PC-3 (cell line): Measurements from ENCODE around the gene SATL1. TPM values are rescaled to one million over a fixed set of nuclear protein-coding genes. Genes with fewer than 3 reads are reported as not detected.

Experiments used
- ATAC-seq: fragments of 200-7000 bp; cut with Tn5 transposase; 2 replicates; pipeline ENCODE4 v1.9.1; 2020; ENCODE audit warnings: mild to moderate bottlenecking, moderate library complexity
- BruUV-seq: library from RNA; stranded (reverse); fragments of 400-500 nt; replicated peaks from 2 replicates; lab custom pipeline; 2021; lab: Mats Ljungman, UMichigan
- CTCF ChIA-PET: fragments of 300-600 bp; sonication (Branson Sonifier 250); formaldehyde crosslinking; loops from one replicate; lab custom pipeline; 2022; ENCODE audit warnings: antibody characterized with exemption; lab: Charles Lee
- POLR2A ChIA-PET: fragments of 300-600 bp; sonication (Branson Sonifier 250); formaldehyde crosslinking; loops from one replicate; lab custom pipeline; 2022; ENCODE audit warnings: antibody characterized with exemption; ENCODE audit not compliant: unreplicated experiment; lab: Charles Lee
- DNase-seq: peaks from one replicate; pipeline ENCODE4 v3.0.0-alpha.2; 2015
- H2AFZ ChIP-seq: fragments of 300-600 bp; sonication (generic); 2 replicates; pipeline ENCODE4 v1.6.0; 2016; ENCODE audit warnings: antibody characterized with exemption, low read length
- H3F3A ChIP-seq: fragments of 300-600 bp; sonication (generic); one replicate; pipeline ENCODE4 v1.6.0; 2017; ENCODE audit warnings: antibody characterized with exemption, low read length, control low read depth, mild to moderate bottlenecking; ENCODE audit not compliant: unreplicated experiment
- H3K27ac ChIP-seq: fragments of 300-600 bp; sonication (generic); 2 replicates; pipeline ENCODE4 v1.5.1; 2016; ENCODE audit warnings: mild to moderate bottlenecking, low read length
- H3K27me3 ChIP-seq: fragments of 300-600 bp; sonication (generic); 2 replicates; pipeline ENCODE4 v1.6.1; 2016; ENCODE audit warnings: low read length, mixed read lengths
- H3K36me3 ChIP-seq: fragments of 300-600 bp; sonication (generic); 2 replicates; pipeline ENCODE4 v1.6.1; 2016; ENCODE audit warnings: low read depth, mixed run types, low read length, mixed read lengths
- H3K4me1 ChIP-seq: fragments of 300-600 bp; sonication (generic); 2 replicates; pipeline ENCODE4 v1.5.1; 2016; ENCODE audit warnings: low read length; ENCODE audit not compliant: insufficient read depth
- H3K4me2 ChIP-seq: fragments of 300-600 bp; sonication (generic); 2 replicates; pipeline ENCODE4 v1.6.0; 2016; ENCODE audit warnings: low read length
- H3K4me3 ChIP-seq: fragments of 300-600 bp; sonication (generic); 2 replicates; pipeline ENCODE4 v1.5.1; 2016; ENCODE audit warnings: mild to moderate bottlenecking, low read length, mixed read lengths
- H3K79me2 ChIP-seq: fragments of 300-600 bp; sonication (generic); 2 replicates; pipeline ENCODE4 v1.6.1; 2017; ENCODE audit warnings: low read length, mixed read lengths
- H3K9ac ChIP-seq: fragments of 300-600 bp; sonication (generic); 2 replicates; pipeline ENCODE4 v1.6.0; 2016; ENCODE audit warnings: mild to moderate bottlenecking, low read length
- H3K9me2 ChIP-seq: fragments of 300-600 bp; sonication (generic); replicated peaks from 2 replicates; pipeline ENCODE4 v1.6.1; 2016; ENCODE audit warnings: mixed run types, low read length, mixed read lengths
- H3K9me3 ChIP-seq: fragments of 300-600 bp; sonication (generic); 2 replicates; pipeline ENCODE4 v1.6.1; 2016; ENCODE audit warnings: low read length, mixed read lengths
- H4K20me1 ChIP-seq: fragments of 300-600 bp; sonication (generic); 2 replicates; pipeline ENCODE4 v1.6.1; 2016; ENCODE audit warnings: low read length, mixed read lengths
- CTCF ChIP-seq: fragments of 300-600 bp; sonication (generic); conservative IDR thresholded peaks from 2 replicates; pipeline ENCODE4 v1.5.1; 2017; ENCODE audit warnings: antibody characterized with exemption, low read depth, mild to moderate bottlenecking, low read length
- EZH2 ChIP-seq: fragments of 300-600 bp; sonication (generic); IDR thresholded peaks from one replicate; pipeline ENCODE4 v1.6.1; 2017; ENCODE audit warnings: antibody characterized with exemption, mild to moderate bottlenecking, low read length; ENCODE audit not compliant: unreplicated experiment
- EZH2phosphoT487 ChIP-seq: fragments of 300-600 bp; sonication (generic); IDR thresholded peaks from 2 replicates; pipeline ENCODE4 v1.6.1; 2018; ENCODE audit warnings: mild to moderate bottlenecking, antibody characterized with exemption, low read length, borderline replicate concordance
- intact Hi-C: fragments of 100-400 bp; cut with micrococcal nuclease; formaldehyde crosslinking; loops from 2 replicates; pipeline ENCODE4 v1.9.0; 2023
- total RNA-seq: library from RNA; depleted of rRNA; stranded (reverse); fragments of >200 nt; gene quantifications from 2 replicates; pipeline ENCODE4 v1.2.3, GENCODE V29; 2014

SATL1 gene
- total RNA-seq, 1 experiment from 2014 or later, result not detected

- no peak for ATAC-seq
- no TSS peak for BruUV-seq
- intact Hi-C loops, result no loop called here
- Histone ChIP-seq H3K4me1 (no peaks in the 10 kb centered on the region), H3K9me2 (no peaks in the 10 kb centered on the region), H3K4me3 (no peak overlapping the region), H3K27ac (no peak overlapping the region), H3K36me3 (no peaks in the 10 kb centered on the region), H3K27me3 (no peaks in the 10 kb centered on the region), H3K79me2 (no peaks in the 10 kb centered on the region), H3K9me3 (no peaks in the 10 kb centered on the region), H3K9ac (no peak overlapping the region), H2AFZ (no peak overlapping the region), H4K20me1 (no peaks in the 10 kb centered on the region), H3F3A (no peaks in the 10 kb centered on the region), H3K4me2 (no peak overlapping the region)
- ChIA-PET CTCF (no interaction called here), POLR2A (no interaction called here)
- no peak for TF ChIP-seq CTCF
- no peak for TF ChIP-seq EZH2
- TF ChIP-seq EZH2phosphoT487, result no peak
- DNase-seq, result no peak
Observed at GRCh38 chrX:85221361-85221760, 22.2 kb downstream of the SATL1 start.

- Histone ChIP-seq H3K36me3 (no peaks in the 10 kb centered on the region), H3K79me2 (no peaks in the 10 kb centered on the region), H3K4me3 (no peak overlapping the region), H4K20me1 (no peaks in the 10 kb centered on the region), H3K27ac (no peak overlapping the region), H3K4me1 (no peaks in the 10 kb centered on the region), H3K4me2 (no peak overlapping the region), H3K27me3 (no peaks in the 10 kb centered on the region), H3K9me2 (no peaks in the 10 kb centered on the region), H3K9ac (no peak overlapping the region), H2AFZ (no peak overlapping the region), H3F3A (no peaks in the 10 kb centered on the region), H3K9me3 (no peaks in the 10 kb centered on the region)
- POLR2A ChIA-PET, result no interaction called here
- DNase-seq, result no peak
- TF ChIP-seq EZH2 (no peak), CTCF (no peak), EZH2phosphoT487 (no peak)
- intact Hi-C loops, result no loop called here
- BruUV-seq, result no TSS peak
- CTCF ChIA-PET, result no interaction called here
- no peak for ATAC-seq
Observed at GRCh38 chrX:85215946-85216345, 27.6 kb downstream of the SATL1 start.

GRCh38 chrX:85213792-85214530, 29.6 kb downstream of the SATL1 start:
- no peak overlapping the region for H3K4me3 ChIP-seq
- intact Hi-C loops, result no loop called here
- H3K79me2 ChIP-seq, result no peaks in the 10 kb centered on the region
- CTCF ChIA-PET, result no interaction called here
- H3K27me3 ChIP-seq, result no peaks in the 10 kb centered on the region
- no peak overlapping the region for H3K9ac ChIP-seq
- POLR2A ChIA-PET, result no interaction called here
- BruUV-seq, result no TSS peak
- H3K27ac ChIP-seq, result no peak overlapping the region
- ATAC-seq (no peak), DNase-seq (no peak)
- no peaks in the 10 kb centered on the region for H4K20me1 ChIP-seq
- no peaks in the 10 kb centered on the region for H3K36me3 ChIP-seq
- H2AFZ ChIP-seq, result no peak overlapping the region
- TF ChIP-seq CTCF, result no peak
- TF ChIP-seq EZH2, result no peak
- no peak for TF ChIP-seq EZH2phosphoT487
- H3K9me2 ChIP-seq, result no peaks in the 10 kb centered on the region
- no peak overlapping the region for H3K4me2 ChIP-seq
- H3K9me3 ChIP-seq, result no peaks in the 10 kb centered on the region
- no peaks in the 10 kb centered on the region for H3F3A ChIP-seq
- H3K4me1 ChIP-seq, result no peaks in the 10 kb centered on the region
